GM23248 (cell line): Measurements from ENCODE around the gene PAX4. TPM values are rescaled to one million over a fixed set of nuclear protein-coding genes. Genes with fewer than 3 reads are reported as not detected.

Source experiments
- DNase-seq: peaks from one replicate; pipeline ENCODE4 v3.0.0-alpha.2; 2015
- H2AFZ ChIP-seq: fragments of 200-600 bp; sonication (generic); 2 replicates; pipeline ENCODE4 v1.6.1; 2016; ENCODE audit warnings: antibody characterized with exemption
- H3F3A ChIP-seq: fragments of 200-600 bp; sonication (generic); 2 replicates; pipeline ENCODE4 v1.6.1; 2016; ENCODE audit warnings: mild to moderate bottlenecking, antibody characterized with exemption, mixed run types; ENCODE audit not compliant: insufficient read depth
- H3K27ac ChIP-seq: fragments of 200-600 bp; sonication (generic); 2 replicates; pipeline ENCODE4 v1.5.1; 2016; ENCODE audit warnings: mild to moderate bottlenecking
- H3K27me3 ChIP-seq: fragments of 200-600 bp; sonication (generic); replicated peaks from 2 replicates; pipeline ENCODE4 v1.6.1; 2016; ENCODE audit warnings: mild to moderate bottlenecking; ENCODE audit not compliant: insufficient read depth
- H3K36me3 ChIP-seq: fragments of 200-600 bp; sonication (generic); 2 replicates; pipeline ENCODE4 v1.6.1; 2016; ENCODE audit warnings: low read depth, mild to moderate bottlenecking
- H3K4me1 ChIP-seq: fragments of 200-600 bp; sonication (generic); 2 replicates; pipeline ENCODE4 v1.6.1; 2016; ENCODE audit warnings: mild to moderate bottlenecking; ENCODE audit not compliant: insufficient read depth
- H3K4me2 ChIP-seq: fragments of 200-600 bp; sonication (generic); one replicate; pipeline ENCODE4 v1.6.1; 2016; ENCODE audit warnings: mild to moderate bottlenecking; ENCODE audit not compliant: unreplicated experiment
- H3K4me3 ChIP-seq: fragments of 200-600 bp; sonication (generic); 2 replicates; pipeline ENCODE4 v1.5.1; 2016; ENCODE audit warnings: mild to moderate bottlenecking
- H3K79me2 ChIP-seq: fragments of 200-600 bp; sonication (generic); 2 replicates; pipeline ENCODE4 v1.6.1; 2016; ENCODE audit warnings: mild to moderate bottlenecking; ENCODE audit not compliant: insufficient read depth
- H3K9ac ChIP-seq: fragments of 200-600 bp; sonication (generic); 2 replicates; pipeline ENCODE4 v1.6.1; 2016; ENCODE audit warnings: mild to moderate bottlenecking
- H3K9me2 ChIP-seq: fragments of 200-600 bp; sonication (generic); 2 replicates; pipeline ENCODE4 v1.6.1; 2016; ENCODE audit warnings: mixed run types, mild to moderate bottlenecking, moderate library complexity; ENCODE audit not compliant: insufficient read depth
- H3K9me3 ChIP-seq: fragments of 200-600 bp; sonication (generic); one replicate; pipeline ENCODE4 v1.6.1; 2017; ENCODE audit warnings: low read depth
- H4K20me1 ChIP-seq: fragments of 200-600 bp; sonication (generic); 2 replicates; pipeline ENCODE4 v1.6.0; 2016; ENCODE audit not compliant: insufficient read depth
- EZH2 ChIP-seq: fragments of 200-600 bp; sonication (generic); IDR thresholded peaks from 2 replicates; pipeline ENCODE4 v1.6.1; 2018; ENCODE audit warnings: antibody characterized with exemption, mild to moderate bottlenecking; ENCODE audit not compliant: insufficient read depth, poor library complexity, severe bottlenecking
- EZH2phosphoT487 ChIP-seq: fragments of 200-600 bp; sonication (generic); IDR thresholded peaks from 2 replicates; pipeline ENCODE4 v1.6.1; 2018; ENCODE audit warnings: antibody characterized with exemption, moderate library complexity, mild to moderate bottlenecking, low read depth; ENCODE audit not compliant: insufficient read depth
- WGBS, 2 experiments: methylation state at CpG; one replicate each; pipeline ENCODE4 v1.1.6; 2015 to 2017; ENCODE audit warnings: low lambda C conversion rate in 2 of 2, low coverage in 1 of 2; ENCODE audit errors: missing lambda C conversion rate in 2 of 2; 5-methylcytosine and 5-hydroxymethylcytosine counted together
- in situ Hi-C: fragments of 300-500 bp; cut with MboI; formaldehyde crosslinking; loops from 2 replicates; pipeline ENCODE4 v1.15.0; 2020
- polyA plus RNA-seq: library from polyadenylated mRNA; unstranded; fragments of >200 nt; fragmentation: Nextera tagmentation; extraction: Ambion mirVana; gene quantifications from 2 replicates; pipeline ENCODE4 v1.2.1, GENCODE V29; 2016
- total RNA-seq: library from RNA; depleted of rRNA; stranded (reverse); fragments of >200 nt; shearing (Covaris generic); gene quantifications from 2 replicates; pipeline ENCODE4 v1.2.3, GENCODE V29; 2014

The PAX4 gene
- total and polyA plus RNA-seq, 2 experiments from 2014 or later, result not detected

DNA sequence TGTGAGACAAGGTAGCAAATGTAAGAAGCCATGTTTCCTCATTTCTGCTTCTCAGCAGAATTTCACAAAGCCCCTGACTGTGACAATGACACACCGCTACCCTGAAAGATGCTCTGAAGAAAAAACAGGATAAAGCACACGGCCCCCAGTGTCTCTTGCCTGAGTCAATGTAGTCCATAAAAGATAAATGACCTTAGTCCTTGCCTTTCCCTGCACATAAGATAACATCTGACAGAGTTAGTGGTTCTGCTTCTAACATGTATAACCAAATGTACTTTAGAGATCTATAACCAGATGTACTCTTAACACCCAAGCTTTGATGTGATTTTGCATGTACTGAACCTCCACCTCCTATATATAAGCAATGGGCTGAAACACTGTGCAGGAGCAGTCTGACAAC, 31.0 kb upstream of the PAX4 start:
- DNase-seq, result no peak
- Histone ChIP-seq H4K20me1 (peaks cover 3% of the 10 kb centered on the region; the same call in 1 of the 2 replicates), H3K4me2 (no peak overlapping the region), H3K9me2 (no peaks in the 10 kb centered on the region), H3K9ac (no peak overlapping the region), H3K27ac (no peak overlapping the region), H3K27me3 (no peaks in the 10 kb centered on the region), H3K4me3 (no peak overlapping the region), H2AFZ (no peak overlapping the region), H3F3A (0 out of 2 replicates have a peak, but pooled peaks cover 2% of the 10 kb centered on the region), H3K36me3 (no peaks in the 10 kb centered on the region), H3K4me1 (peaks cover 10% of the 10 kb centered on the region), H3K9me3 (no peaks in the 10 kb centered on the region), H3K79me2 (peaks cover 19% of the 10 kb centered on the region)
- 74 to 77% methylated on average over 2 of the region's 2 CpGs for WGBS, 2 experiments
- TF ChIP-seq EZH2phosphoT487 (no peak), EZH2 (no peak)
- in situ Hi-C loops, result no loop called here

DNA sequence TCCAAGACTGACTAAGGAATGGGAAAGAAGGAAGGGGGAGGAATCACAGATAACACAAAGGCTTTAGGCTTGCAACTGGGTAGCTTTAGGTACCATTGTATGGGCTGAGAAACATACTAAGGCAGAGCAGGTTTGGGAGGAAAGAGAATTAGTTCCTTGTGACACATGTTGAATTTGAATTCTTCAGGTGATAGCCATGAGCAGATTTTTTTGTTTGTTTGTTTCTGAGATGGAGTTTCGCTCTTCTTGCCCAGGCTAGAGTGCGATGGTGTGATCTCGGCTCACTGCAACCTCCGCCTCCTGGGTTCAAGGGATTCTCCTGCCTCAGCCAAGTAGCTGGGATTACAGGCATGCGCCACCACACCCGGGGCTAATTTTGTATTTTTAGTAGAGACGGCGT, 29.7 kb upstream of the PAX4 start:
- in situ Hi-C loops, result no loop called here
- 89 to 91% methylated on average over 8 of the region's 8 CpGs for WGBS, 2 experiments
- no peak overlapping the region for H3K4me3 ChIP-seq

DNA sequence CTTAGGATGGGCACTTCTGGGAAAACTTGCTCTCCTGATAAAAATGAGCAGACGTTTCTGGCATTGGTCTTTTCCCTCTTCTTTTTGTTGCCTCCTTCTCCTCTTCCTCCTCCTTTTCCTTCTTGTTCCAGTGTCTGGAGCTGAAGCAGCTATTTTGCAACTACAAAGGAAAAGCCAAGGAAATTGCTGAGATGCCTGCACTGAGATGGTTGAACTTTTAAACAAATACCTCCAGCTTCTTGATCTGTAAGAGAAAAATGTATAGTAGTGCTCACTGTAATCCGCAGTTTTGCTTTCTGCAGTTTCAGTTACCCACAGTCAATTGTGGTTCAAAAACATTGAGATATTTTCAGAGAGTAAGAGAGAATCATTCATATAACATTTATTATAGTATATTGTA, 26.5 kb upstream of the PAX4 start:
- TF ChIP-seq EZH2phosphoT487 (no peak), EZH2 (no peak)
- H3K4me3 ChIP-seq, result no peak overlapping the region
- H3K4me1 ChIP-seq, result peaks cover 9% of the 10 kb centered on the region
- H3K79me2 ChIP-seq, result no peaks in the 10 kb centered on the region
- no peaks in the 10 kb centered on the region for H3K9me2 ChIP-seq
- WGBS, 2 experiments, result 68 to 78% methylated on average over 2 of the region's 2 CpGs
- no peaks in the 10 kb centered on the region for H3K27me3 ChIP-seq
- H3F3A ChIP-seq, result 0 out of 2 replicates have a peak, but pooled peaks cover 5% of the 10 kb centered on the region
- H4K20me1 ChIP-seq, result no peaks in the 10 kb centered on the region
- no peaks in the 10 kb centered on the region for H3K9me3 ChIP-seq
- H2AFZ ChIP-seq, result no peak overlapping the region
- no peaks in the 10 kb centered on the region for H3K36me3 ChIP-seq
- in situ Hi-C loops, result no loop called here
- no peak overlapping the region for H3K4me2 ChIP-seq
- H3K9ac ChIP-seq, result no peak overlapping the region
- no peak overlapping the region for H3K27ac ChIP-seq
- DNase-seq, result no peak

More for the DNA sequence above, 29.7 kb upstream of the PAX4 start:
- Histone ChIP-seq H3K36me3 (no peaks in the 10 kb centered on the region), H3K27me3 (no peaks in the 10 kb centered on the region), H3K4me2 (no peak overlapping the region), H3K79me2 (peaks cover 6% of the 10 kb centered on the region), H3K9ac (no peak overlapping the region), H4K20me1 (no peaks in the 10 kb centered on the region), H3F3A (no peaks in the 10 kb centered on the region), H2AFZ (no peak overlapping the region), H3K27ac (no peak overlapping the region), H3K9me3 (no peaks in the 10 kb centered on the region), H3K9me2 (no peaks in the 10 kb centered on the region), H3K4me1 (no peaks in the 10 kb centered on the region)
- TF ChIP-seq EZH2 (no peak), EZH2phosphoT487 (no peak)
- DNase-seq, result no peak

DNA sequence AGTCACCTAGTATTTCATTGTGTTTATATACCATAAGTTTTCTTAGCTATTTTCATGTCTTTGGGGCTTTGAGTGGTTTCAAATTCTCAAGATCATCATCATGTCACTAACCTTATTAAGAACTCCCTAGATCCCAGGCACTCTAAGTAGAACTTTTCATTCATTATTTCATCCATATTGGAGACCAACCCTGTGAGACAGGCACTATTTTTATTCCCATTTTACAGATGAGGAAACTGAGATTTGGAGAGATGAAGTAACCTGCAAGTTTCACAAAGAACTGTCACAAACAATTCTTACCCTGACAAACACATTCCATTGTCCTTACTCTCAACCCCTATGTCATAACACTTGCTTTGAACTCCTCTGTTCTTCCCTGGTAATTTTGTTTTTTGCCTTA, 20.3 kb upstream of the PAX4 start:
- no peak for DNase-seq
- Histone ChIP-seq H2AFZ (no peak overlapping the region), H3K9me3 (no peaks in the 10 kb centered on the region), H3K36me3 (no peaks in the 10 kb centered on the region), H3K27ac (no peak overlapping the region), H3K9me2 (no peaks in the 10 kb centered on the region), H4K20me1 (no peaks in the 10 kb centered on the region), H3K4me1 (peaks cover 24% of the 10 kb centered on the region), H3K4me2 (no peak overlapping the region), H3F3A (peaks cover 17% of the 10 kb centered on the region; the same call in 1 of the 2 replicates), H3K4me3 (no peak overlapping the region), H3K9ac (no peak overlapping the region), H3K79me2 (no peaks in the 10 kb centered on the region), H3K27me3 (no peaks in the 10 kb centered on the region)
- in situ Hi-C loops, result no loop called here
- no peak for TF ChIP-seq EZH2phosphoT487

DNA sequence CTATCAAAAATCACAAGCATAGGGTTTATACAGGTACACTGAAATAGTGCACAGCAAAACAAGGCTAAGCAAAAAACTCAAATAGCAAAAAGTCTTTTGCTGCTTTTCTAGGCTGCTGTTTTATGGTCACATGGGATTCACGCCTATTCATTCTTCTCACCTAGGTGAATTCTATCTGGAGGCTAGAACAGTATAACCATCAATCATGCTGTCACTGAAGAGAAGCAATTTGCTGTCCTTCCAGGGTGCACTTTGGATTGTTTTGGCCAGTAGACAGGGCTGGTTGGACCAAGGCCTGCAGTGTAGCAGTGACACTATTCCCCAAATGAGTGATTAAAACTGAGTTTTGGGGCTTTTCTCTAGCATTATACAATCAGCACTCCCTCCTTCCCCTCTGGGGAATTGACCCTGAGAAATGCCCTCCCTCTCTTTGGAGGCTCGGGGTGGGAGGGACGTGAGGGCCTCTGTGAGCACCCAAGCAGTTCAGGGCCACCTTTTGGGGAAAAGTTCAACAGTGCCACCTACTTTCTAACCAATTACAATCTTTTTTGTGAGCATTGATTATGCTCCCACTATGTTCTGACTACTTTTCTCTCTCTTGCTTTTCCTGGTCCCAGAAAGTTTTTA, 17.8 kb upstream of the PAX4 start:
- DNase-seq, result no peak
- Histone ChIP-seq H3F3A (peaks cover 22% of the 10 kb centered on the region), H3K4me3 (no peak overlapping the region), H3K79me2 (no peaks in the 10 kb centered on the region), H3K27ac (peak overlapping the region; percentile 50), H3K9ac (no peak overlapping the region), H3K4me1 (peaks cover 28% of the 10 kb centered on the region), H3K27me3 (no peaks in the 10 kb centered on the region), H3K36me3 (no peaks in the 10 kb centered on the region), H3K9me2 (no peaks in the 10 kb centered on the region), H3K9me3 (no peaks in the 10 kb centered on the region), H3K4me2 (no peak overlapping the region), H4K20me1 (no peaks in the 10 kb centered on the region), H2AFZ (no peak overlapping the region)
- in situ Hi-C loops, result no loop called here
- TF ChIP-seq EZH2phosphoT487 (no peak), EZH2 (no peak)
- 54 to 56% methylated on average over 3 of the region's 3 CpGs for WGBS, 2 experiments
